IPS-18c (cell line): ENCODE measurements around the gene ABCF2.
A peak's percentile ranks its signal among the peaks of the same experiment; 100 is the strongest.

Experiments
- H3K4me3 ChIP-seq: 2 replicates; pipeline ENCODE4 v1.7.0; 2013; ENCODE audit warnings: low read depth, mild to moderate bottlenecking, low read length, moderate library complexity; ENCODE audit not compliant: insufficient read depth
- H3K9me3 ChIP-seq: one replicate; pipeline ENCODE4 v1.6.1; 2013; ENCODE audit warnings: mild to moderate bottlenecking, low read length, moderate library complexity; ENCODE audit not compliant: control insufficient read depth, insufficient read depth

ABCF2 gene

GRCh38 chr7:151226875-151227782, at the start of gene ABCF2:
Gene ABCF2, minus strand, starts transcription at chr7:151227205. Its CDS starts 747 bp downstream, at chr7:151226458.
- peak within 1 kb of the TSS; percentile 73 for H3K4me3 ChIP-seq
- H3K9me3 ChIP-seq, result no peaks in the 10 kb centered on the region

- no peak overlapping the region; the same call in 1 of the 2 replicates for H3K4me3 ChIP-seq
- H3K9me3 ChIP-seq, result no peaks in the 10 kb centered on the region
These were observed 49.0 kb upstream of the ABCF2 start for GRCh38 chr7:151275813-151276577.

GRCh38 chr7:151274936-151275812, 48.2 kb upstream of the ABCF2 start:
- no peak overlapping the region for H3K4me3 ChIP-seq
- no peaks in the 10 kb centered on the region for H3K9me3 ChIP-seq

- Histone ChIP-seq H3K4me3 (no peak overlapping the region), H3K9me3 (no peaks in the 10 kb centered on the region)
These were observed 47.4 kb upstream of the ABCF2 start for GRCh38 chr7:151274396-151274795.

- Histone ChIP-seq H3K9me3 (no peaks in the 10 kb centered on the region), H3K4me3 (no peak overlapping the region)
These were observed 46.8 kb upstream of the ABCF2 start for GRCh38 chr7:151273651-151274390.

GRCh38 chr7:151272877-151273276, 45.9 kb upstream of the ABCF2 start:
- no peaks in the 10 kb centered on the region for H3K9me3 ChIP-seq
- no peak overlapping the region for H3K4me3 ChIP-seq

GRCh38 chr7:151272405-151272804, 45.4 kb upstream of the ABCF2 start:
- Histone ChIP-seq H3K9me3 (no peaks in the 10 kb centered on the region), H3K4me3 (no peak overlapping the region)

- Histone ChIP-seq H3K4me3 (no peak overlapping the region), H3K9me3 (no peaks in the 10 kb centered on the region)
These were observed 44.8 kb upstream of the ABCF2 start for GRCh38 chr7:151271699-151272355.

GRCh38 chr7:151269511-151269910, 42.5 kb upstream of the ABCF2 start:
- Histone ChIP-seq H3K9me3 (no peaks in the 10 kb centered on the region), H3K4me3 (no peak overlapping the region)

- no peak overlapping the region for H3K4me3 ChIP-seq
- H3K9me3 ChIP-seq, result no peaks in the 10 kb centered on the region
These were observed 38.4 kb upstream of the ABCF2 start for GRCh38 chr7:151265351-151265931.

GRCh38 chr7:151264615-151265014, 37.6 kb upstream of the ABCF2 start:
- H3K9me3 ChIP-seq, result no peaks in the 10 kb centered on the region
- no peak overlapping the region for H3K4me3 ChIP-seq

GRCh38 chr7:151261529-151261928, 34.5 kb upstream of the ABCF2 start:
- Histone ChIP-seq H3K9me3 (peaks cover 2% of the 10 kb centered on the region), H3K4me3 (no peak overlapping the region)

- no peak overlapping the region for H3K4me3 ChIP-seq
- H3K9me3 ChIP-seq, result peaks cover 2% of the 10 kb centered on the region
These were observed 33.9 kb upstream of the ABCF2 start for GRCh38 chr7:151260883-151261282.

- peaks cover 2% of the 10 kb centered on the region for H3K9me3 ChIP-seq
- no peak overlapping the region for H3K4me3 ChIP-seq
These were observed 33.5 kb upstream of the ABCF2 start for GRCh38 chr7:151260471-151260870.

- Histone ChIP-seq H3K9me3 (peaks cover 2% of the 10 kb centered on the region), H3K4me3 (no peak overlapping the region)
These were observed 31.0 kb upstream of the ABCF2 start for GRCh38 chr7:151257990-151258389.
